ACC112 (cell line): ENCODE measurements around the gene CDH4.

Source experiments
- H2AFZ ChIP-seq: fragments of 200-600 bp; sonication (generic); one replicate; pipeline ENCODE4 v1.6.0; 2017; ENCODE audit warnings: antibody characterized with exemption, low read length; ENCODE audit not compliant: unreplicated experiment
- H3K27ac ChIP-seq: fragments of 200-600 bp; sonication (generic); 2 replicates; pipeline ENCODE4 v1.5.1; 2014; ENCODE audit warnings: low read depth, mild to moderate bottlenecking, antibody characterized with exemption, low read length, moderate library complexity
- H3K27me3 ChIP-seq: fragments of 200-600 bp; sonication (generic); 2 replicates; pipeline ENCODE4 v1.6.1; 2014; ENCODE audit warnings: mild to moderate bottlenecking, antibody characterized with exemption, low read length, moderate library complexity, mixed read lengths; ENCODE audit not compliant: insufficient read depth
- H3K36me3 ChIP-seq: fragments of 200-600 bp; sonication (generic); 2 replicates; pipeline ENCODE4 v1.6.1; 2016; ENCODE audit warnings: mild to moderate bottlenecking, antibody characterized with exemption, low read length, moderate library complexity, mixed read lengths; ENCODE audit not compliant: insufficient read depth
- H3K4me1 ChIP-seq: fragments of 200-600 bp; sonication (generic); one replicate; pipeline ENCODE4 v1.6.1; 2016; ENCODE audit warnings: low read length, mixed read lengths; ENCODE audit not compliant: insufficient read depth, unreplicated experiment, control insufficient read depth
- H3K4me3 ChIP-seq: fragments of 200-600 bp; sonication (generic); 2 replicates; pipeline ENCODE4 v1.5.1; 2014; ENCODE audit warnings: mild to moderate bottlenecking, low read depth, low read length
- H3K79me2 ChIP-seq: fragments of 200-600 bp; sonication (generic); one replicate; pipeline ENCODE4 v1.6.0; 2016; ENCODE audit warnings: low read length; ENCODE audit not compliant: control insufficient read depth, unreplicated experiment, insufficient read depth

The CDH4 gene

DNA sequence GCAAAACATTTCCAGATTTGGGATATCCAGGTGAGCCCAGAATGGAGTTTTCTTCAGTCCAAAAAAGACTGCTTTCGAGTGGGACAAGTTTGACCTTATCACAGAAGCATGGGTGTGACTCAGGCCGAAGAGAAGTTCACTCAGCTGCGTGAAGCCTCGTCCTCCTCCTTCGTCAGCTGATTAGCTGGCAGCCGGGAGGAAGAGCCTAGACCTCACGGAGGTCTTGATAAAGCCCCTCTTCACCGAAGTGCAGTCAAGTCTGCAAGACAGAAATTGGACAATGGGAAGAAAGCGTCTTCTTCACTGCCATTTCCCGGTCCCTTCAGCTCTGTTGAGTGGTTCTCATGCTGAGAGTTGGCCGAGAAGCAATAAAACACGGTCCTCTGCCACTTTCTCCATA, 449.7 kb downstream of the CDH4 start:
- no peaks in the 10 kb centered on the region for H3K79me2 ChIP-seq
- no peak overlapping the region for H3K27ac ChIP-seq
- peaks cover 3% of the 10 kb centered on the region; the same call in 1 of the 2 replicates for H3K27me3 ChIP-seq
- no peaks in the 10 kb centered on the region for H3K36me3 ChIP-seq
- H2AFZ ChIP-seq, result no peak overlapping the region
- H3K4me3 ChIP-seq, result no peak overlapping the region
- H3K4me1 ChIP-seq, result no peaks in the 10 kb centered on the region

GRCh38 chr20:61702246-61702645, 450.2 kb downstream of the CDH4 start:
- Histone ChIP-seq H3K27me3 (peaks cover 3% of the 10 kb centered on the region; the same call in 1 of the 2 replicates), H3K36me3 (no peaks in the 10 kb centered on the region), H3K4me3 (no peak overlapping the region), H3K79me2 (no peaks in the 10 kb centered on the region), H3K27ac (no peak overlapping the region), H2AFZ (no peak overlapping the region), H3K4me1 (no peaks in the 10 kb centered on the region)

- Histone ChIP-seq H3K4me1 (no peaks in the 10 kb centered on the region), H3K4me3 (no peak overlapping the region), H3K27me3 (peaks cover 3% of the 10 kb centered on the region; the same call in 1 of the 2 replicates), H3K36me3 (no peaks in the 10 kb centered on the region), H3K79me2 (no peaks in the 10 kb centered on the region), H3K27ac (no peak overlapping the region), H2AFZ (no peak overlapping the region)
These were observed 452.6 kb downstream of the CDH4 start for GRCh38 chr20:61704661-61705060.

GRCh38 chr20:61705386-61706258, 453.6 kb downstream of the CDH4 start:
- no peak overlapping the region for H3K27ac ChIP-seq
- H3K79me2 ChIP-seq, result no peaks in the 10 kb centered on the region
- H3K4me3 ChIP-seq, result no peak overlapping the region
- H3K36me3 ChIP-seq, result no peaks in the 10 kb centered on the region
- no peaks in the 10 kb centered on the region for H3K4me1 ChIP-seq
- H2AFZ ChIP-seq, result no peak overlapping the region
- peaks cover 3% of the 10 kb centered on the region; the same call in 1 of the 2 replicates for H3K27me3 ChIP-seq

- H3K4me3 ChIP-seq, result no peak overlapping the region
- no peak overlapping the region for H3K27ac ChIP-seq
- H2AFZ ChIP-seq, result no peak overlapping the region
- H3K27me3 ChIP-seq, result peaks cover 3% of the 10 kb centered on the region; the same call in 1 of the 2 replicates
- no peaks in the 10 kb centered on the region for H3K36me3 ChIP-seq
- no peaks in the 10 kb centered on the region for H3K79me2 ChIP-seq
- no peaks in the 10 kb centered on the region for H3K4me1 ChIP-seq
These were observed 454.3 kb downstream of the CDH4 start for GRCh38 chr20:61706259-61706961.

GRCh38 chr20:61708891-61709290, 456.8 kb downstream of the CDH4 start:
- Histone ChIP-seq H2AFZ (no peak overlapping the region), H3K4me3 (no peak overlapping the region), H3K27ac (no peak overlapping the region), H3K27me3 (peaks cover 3% of the 10 kb centered on the region; the same call in 1 of the 2 replicates), H3K4me1 (no peaks in the 10 kb centered on the region), H3K79me2 (no peaks in the 10 kb centered on the region), H3K36me3 (no peaks in the 10 kb centered on the region)

GRCh38 chr20:61710108-61710507, 458.0 kb downstream of the CDH4 start:
- Histone ChIP-seq H3K79me2 (no peaks in the 10 kb centered on the region), H3K27me3 (peaks cover 3% of the 10 kb centered on the region; the same call in 1 of the 2 replicates), H2AFZ (no peak overlapping the region), H3K4me3 (no peak overlapping the region), H3K27ac (no peak overlapping the region), H3K4me1 (no peaks in the 10 kb centered on the region), H3K36me3 (no peaks in the 10 kb centered on the region)

DNA sequence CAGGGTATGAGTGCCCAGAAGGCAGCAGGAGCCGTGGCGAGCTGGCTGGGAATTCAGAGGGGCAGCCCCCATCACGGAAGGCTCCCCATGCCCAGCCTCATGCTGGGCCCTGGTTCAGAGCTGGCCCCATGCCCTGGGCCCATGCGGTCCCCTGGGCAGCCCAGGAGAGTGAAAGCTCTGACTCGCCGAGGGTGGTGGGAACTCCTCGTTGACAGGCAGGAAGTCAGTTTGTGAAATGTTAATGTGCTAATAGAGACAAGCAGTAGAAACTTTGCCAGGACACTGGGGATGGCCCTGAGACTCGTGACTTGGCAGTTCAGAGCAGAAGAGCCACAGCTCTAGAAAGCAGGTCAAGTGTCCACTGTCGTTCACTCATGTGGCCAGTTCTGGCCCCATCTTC, 460.6 kb downstream of the CDH4 start:
- no peaks in the 10 kb centered on the region for H3K36me3 ChIP-seq
- H3K27me3 ChIP-seq, result no peaks in the 10 kb centered on the region
- no peaks in the 10 kb centered on the region for H3K79me2 ChIP-seq
- no peak overlapping the region for H3K27ac ChIP-seq
- no peaks in the 10 kb centered on the region for H3K4me1 ChIP-seq
- H2AFZ ChIP-seq, result no peak overlapping the region
- no peak overlapping the region for H3K4me3 ChIP-seq

GRCh38 chr20:61718361-61719005, 466.4 kb downstream of the CDH4 start:
- H2AFZ ChIP-seq, result no peak overlapping the region
- H3K27ac ChIP-seq, result no peak overlapping the region
- H3K36me3 ChIP-seq, result no peaks in the 10 kb centered on the region
- H3K4me1 ChIP-seq, result no peaks in the 10 kb centered on the region
- H3K79me2 ChIP-seq, result no peaks in the 10 kb centered on the region
- no peak overlapping the region for H3K4me3 ChIP-seq
- peaks cover 16% of the 10 kb centered on the region for H3K27me3 ChIP-seq

- Histone ChIP-seq H3K4me3 (no peak overlapping the region; the same call in 1 of the 2 replicates), H3K36me3 (no peaks in the 10 kb centered on the region), H3K4me1 (no peaks in the 10 kb centered on the region), H3K27ac (no peak overlapping the region), H3K27me3 (peaks cover 16% of the 10 kb centered on the region), H3K79me2 (no peaks in the 10 kb centered on the region), H2AFZ (no peak overlapping the region)
These were observed 467.8 kb downstream of the CDH4 start for GRCh38 chr20:61719691-61720347.
